ENCODE measurements around the gene DOK3.
A peak's percentile ranks its signal among the peaks of the same experiment; 100 is the strongest.

DNA sequence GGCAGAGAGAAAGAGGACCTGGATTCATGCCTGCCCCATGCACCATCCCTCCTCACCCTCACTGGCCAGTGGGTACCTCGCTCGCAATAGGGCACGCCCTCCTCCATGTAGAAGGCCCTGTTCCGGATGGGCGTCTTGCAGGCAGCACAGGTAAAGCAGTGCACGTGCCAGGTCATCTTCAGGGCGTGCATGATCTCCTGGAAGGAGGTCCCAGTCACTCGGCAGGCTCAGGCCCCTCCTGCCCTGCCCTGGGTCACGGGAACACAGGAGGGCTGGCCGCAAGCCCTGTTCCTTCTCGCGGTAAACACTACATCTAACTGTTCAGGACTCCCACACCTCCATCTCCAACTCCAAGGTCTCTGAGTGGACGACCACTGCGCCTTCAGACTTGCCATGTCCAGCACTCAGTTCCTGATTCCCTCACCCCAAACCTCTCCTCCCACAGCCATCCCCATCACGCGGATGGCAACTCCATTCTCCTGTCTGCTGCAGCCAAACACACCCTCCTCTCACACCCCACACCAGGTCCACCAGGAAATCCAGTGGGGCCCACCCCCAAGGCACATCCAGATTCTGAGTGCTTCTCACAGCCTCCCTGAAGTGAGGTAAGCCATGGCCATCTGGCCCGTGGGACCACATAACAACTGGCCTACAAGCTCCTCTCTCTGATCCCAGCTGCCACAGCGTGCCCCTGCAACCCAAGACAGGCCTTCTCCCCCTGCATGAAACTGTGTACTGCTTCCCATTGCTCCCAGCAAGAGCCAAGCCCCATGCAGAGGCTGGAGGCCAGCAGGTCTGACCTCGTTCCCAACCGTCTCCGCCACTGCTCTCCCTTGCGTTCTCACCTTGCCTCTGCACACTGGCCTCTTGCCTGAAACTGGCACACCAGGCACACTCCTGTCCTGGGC, 25.4 kb downstream of the DOK3 start:
- TF ChIP-seq, protein P1, sequence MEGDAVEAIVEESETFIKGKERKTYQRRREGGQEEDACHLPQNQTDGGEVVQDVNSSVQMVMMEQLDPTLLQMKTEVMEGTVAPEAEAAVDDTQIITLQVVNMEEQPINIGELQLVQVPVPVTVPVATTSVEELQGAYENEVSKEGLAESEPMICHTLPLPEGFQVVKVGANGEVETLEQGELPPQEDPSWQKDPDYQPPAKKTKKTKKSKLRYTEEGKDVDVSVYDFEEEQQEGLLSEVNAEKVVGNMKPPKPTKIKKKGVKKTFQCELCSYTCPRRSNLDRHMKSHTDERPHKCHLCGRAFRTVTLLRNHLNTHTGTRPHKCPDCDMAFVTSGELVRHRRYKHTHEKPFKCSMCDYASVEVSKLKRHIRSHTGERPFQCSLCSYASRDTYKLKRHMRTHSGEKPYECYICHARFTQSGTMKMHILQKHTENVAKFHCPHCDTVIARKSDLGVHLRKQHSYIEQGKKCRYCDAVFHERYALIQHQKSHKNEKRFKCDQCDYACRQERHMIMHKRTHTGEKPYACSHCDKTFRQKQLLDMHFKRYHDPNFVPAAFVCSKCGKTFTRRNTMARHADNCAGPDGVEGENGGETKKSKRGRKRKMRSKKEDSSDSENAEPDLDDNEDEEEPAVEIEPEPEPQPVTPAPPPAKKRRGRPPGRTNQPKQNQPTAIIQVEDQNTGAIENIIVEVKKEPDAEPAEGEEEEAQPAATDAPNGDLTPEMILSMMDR (IDR thresholded peaks at IDR 0.05), result no peak
- TF ChIP-seq POLR2AphosphoS5 (IDR thresholded peaks at IDR 0.05), result peak in 2 of 4 donors; percentile 66 to 76
